Mesenteric fat pad (tissue), 1 donor: ENCODE measurements around the gene GNA12. TPM values are rescaled to one million over a fixed set of nuclear protein-coding genes. Genes with fewer than 3 reads are reported as not detected.
"Not testable (repeated sequence)": the region's sequence is repeated elsewhere in the genome, so short reads cannot be mapped to it uniquely, and the experiment has no call there.

Experiments used
- DNase-seq: peaks from one replicate; pipeline ENCODE4 v3.0.0-alpha.2; 2020; ENCODE audit warnings: low spot score
- total RNA-seq: library from RNA; stranded (reverse); fragmentation: NEBNext Ultra II Directional; extraction: Animal tissue kit (Norgen Biotek cat#: 25700); gene quantifications from one replicate; pipeline ENCODE4 v1.2.1, GENCODE V29; 2021
- donor health status: DM: yes; HTN: yes; CAD: no.

Gene GNA12
- total RNA-seq, 1 donor from 2014 or later = 70.1 TPM

- no peak for DNase-seq
Measured at GRCh38 chr7:2758673-2759616, 85.2 kb downstream of the GNA12 start.

GRCh38 chr7:2757904-2758672 lies 86.0 kb downstream of the GNA12 start:
- DNase-seq = no peak

- no peak for DNase-seq
Measured at GRCh38 chr7:2757361-2757903, 86.7 kb downstream of the GNA12 start.

GRCh38 chr7:2755531-2755930 lies 88.6 kb downstream of the GNA12 start:
- DNase-seq = no peak

- DNase-seq = no peak
Measured at GRCh38 chr7:2754912-2755311, 89.2 kb downstream of the GNA12 start.

- DNase-seq = no peak
Measured at GRCh38 chr7:2754086-2754485, 90.0 kb downstream of the GNA12 start.

GRCh38 chr7:2753148-2753547 lies 91.0 kb downstream of the GNA12 start:
- no peak for DNase-seq

- DNase-seq = no peak
Measured at GRCh38 chr7:2751086-2751485, 93.0 kb downstream of the GNA12 start.

- no peak for DNase-seq
Measured at GRCh38 chr7:2750004-2750407, 94.1 kb downstream of the GNA12 start.

GRCh38 chr7:2748684-2749083 lies 95.4 kb downstream of the GNA12 start:
- not testable (repeated sequence) for DNase-seq

- peak; percentile 45 for DNase-seq
Measured at GRCh38 chr7:2743523-2744185, 100.5 kb downstream of the GNA12 start.

GRCh38 chr7:2738766-2739549 lies 105.2 kb downstream of the GNA12 start:
- peak; percentile 72 for DNase-seq

- DNase-seq = peak; percentile 30
Measured at GRCh38 chr7:2737771-2738540, 106.2 kb downstream of the GNA12 start.

- peak; percentile 47 for DNase-seq
Measured at GRCh38 chr7:2737005-2737743, 106.9 kb downstream of the GNA12 start.

GRCh38 chr7:2736411-2736914 lies 107.6 kb downstream of the GNA12 start:
- DNase-seq = peak; percentile 87

- DNase-seq = peak; percentile 51
Measured at GRCh38 chr7:2735744-2736143, 108.4 kb downstream of the GNA12 start.

- DNase-seq = peak; percentile 89
Measured at GRCh38 chr7:2734751-2735571, 109.1 kb downstream of the GNA12 start.
